Lung (tissue), 12 donors: ENCODE measurements around the gene P3H2. TPM values are rescaled to one million over a fixed set of nuclear protein-coding genes. Genes with fewer than 3 reads are reported as not detected.

Source experiments
- ATAC-seq: fragments of 200-7000 bp; cut with Tn5 transposase; one replicate; pipeline ENCODE4 v1.9.1; 2020; ENCODE audit warnings: moderate number of reproducible peaks; ENCODE audit not compliant: insufficient read depth, low FRiP score
- DNase-seq, 3 donors: peaks; one replicate each; pipeline ENCODE4 v3.0.0-alpha.2; 2013 to 2017
- H3K27ac ChIP-seq, 2 donors: one replicate each; pipeline ENCODE4 v1.5.1; 2013; ENCODE audit warnings: mild to moderate bottlenecking in 2 of 2, moderate library complexity in 2 of 2, control low read depth in 1 of 2, inconsistent platforms in 1 of 2, low read depth in 1 of 2, low read length in 1 of 2
- H3K27me3 ChIP-seq, 3 donors: one replicate each; pipeline ENCODE4 v1.5.1; 2013; ENCODE audit warnings: low read length in 2 of 3; ENCODE audit not compliant: control insufficient read depth in 3 of 3, insufficient read depth in 3 of 3
- H3K36me3 ChIP-seq, 4 donors: one replicate each; pipeline ENCODE4 v1.5.1; 2013; ENCODE audit warnings: low read length in 4 of 4, mild to moderate bottlenecking in 1 of 4, moderate library complexity in 1 of 4; ENCODE audit not compliant: control insufficient read depth in 4 of 4, insufficient read depth in 4 of 4
- H3K4me1 ChIP-seq, 5 donors: one replicate each; pipeline ENCODE4 v1.5.1; 2013; ENCODE audit warnings: low read length in 5 of 5, mild to moderate bottlenecking in 2 of 5, moderate library complexity in 1 of 5; ENCODE audit not compliant: control insufficient read depth in 5 of 5, insufficient read depth in 5 of 5
- H3K4me3 ChIP-seq: one replicate; pipeline ENCODE4 v1.5.1; 2013; ENCODE audit warnings: mild to moderate bottlenecking, control low read depth, moderate library complexity
- H3K9ac ChIP-seq, 2 donors: one replicate each; pipeline ENCODE4 v1.5.1; 2013; ENCODE audit warnings: low read length in 2 of 2, control low read depth in 1 of 2; ENCODE audit not compliant: insufficient read depth in 1 of 2
- H3K9me3 ChIP-seq, 4 donors: one replicate each; pipeline ENCODE4 v1.5.1; 2013; ENCODE audit warnings: low read length in 3 of 4, mild to moderate bottlenecking in 1 of 4, moderate library complexity in 1 of 4; ENCODE audit not compliant: control insufficient read depth in 4 of 4, insufficient read depth in 3 of 4
- CTCF ChIP-seq: IDR thresholded peaks from 2 replicates; pipeline ENCODE4 v1.5.1; 2012; ENCODE audit warnings: mild to moderate bottlenecking; ENCODE audit errors: control extremely low read depth, extremely low read depth
- WGBS, 2 donors: extraction: QIAGEN DNeasy Blood & Tissue Kit; methylation state at CpG; one replicate each; pipeline ENCODE4 v1.1.7; 2013; 5-methylcytosine and 5-hydroxymethylcytosine counted together
- polyA plus RNA-seq, 2 donors: library from polyadenylated mRNA; stranded (reverse); fragments of 200-250 nt; gene quantifications; one replicate each; pipeline ENCODE4 v1.2.1, GENCODE V29; 2013
- total RNA-seq, 2 donors: library from RNA; depleted of rRNA in 1 of 2; stranded (reverse); fragments of >200 nt in 1 of 2; gene quantifications; one replicate each; pipeline ENCODE4 v1.2.1, GENCODE V29; 2014 to 2021
- donor health status: control.
- donor health status: control.
- donor health status: Bipolar disorder and iron deficiency.
- donor health status: healthy.
- donor health status: DM: yes; HTN: yes; CAD: no.

P3H2 gene
- total and polyA plus RNA-seq, 4 donors: 18.6 to 59.9 (median 40.6) TPM

- H3K9me3 ChIP-seq: no peaks in the 10 kb centered on the region
- peaks cover 0 to 14% (median 0%) of the 10 kb centered on the region in 5 donors for H3K4me1 ChIP-seq
- H3K36me3 ChIP-seq: no peaks in the 10 kb centered on the region
- no peak overlapping the region for H3K4me3 ChIP-seq
- no peak overlapping the region for H3K9ac ChIP-seq
- 54 to 80% methylated on average over 5 of the region's 5 CpGs for WGBS, 2 donors
- H3K27ac ChIP-seq: no peak overlapping the region
- no peak for ATAC-seq
- no peak for TF ChIP-seq CTCF
- H3K27me3 ChIP-seq: peaks cover 0 to 5% (median 0%) of the 10 kb centered on the region in 3 donors
- peak; percentile 30 to 77 (median 76) for DNase-seq
These were observed 49.9 kb downstream of the P3H2 start for GRCh38 chr3:190070622-190071347.

GRCh38 chr3:190065204-190065603 lies 55.5 kb downstream of the P3H2 start:
- no peak overlapping the region for H3K4me3 ChIP-seq
- H3K27ac ChIP-seq: no peak overlapping the region
- DNase-seq (no peak), ATAC-seq (no peak)
- H3K4me1 ChIP-seq: peaks cover 0 to under 1% (median 0%) of the 10 kb centered on the region in 5 donors
- H3K9me3 ChIP-seq: no peaks in the 10 kb centered on the region
- H3K27me3 ChIP-seq: peaks cover 0 to 5% (median 0%) of the 10 kb centered on the region in 3 donors
- TF ChIP-seq CTCF: no peak
- 87 to 93% methylated on average over 2 of the region's 2 CpGs for WGBS, 2 donors
- H3K36me3 ChIP-seq: no peaks in the 10 kb centered on the region
- no peak overlapping the region for H3K9ac ChIP-seq

- 78 to 87% methylated on average over 2 of the region's 2 CpGs for WGBS, 2 donors
- DNase-seq (no peak), ATAC-seq (no peak)
- no peak for TF ChIP-seq CTCF
- H3K4me3 ChIP-seq: no peak overlapping the region
- no peaks in the 10 kb centered on the region for H3K4me1 ChIP-seq
- H3K27ac ChIP-seq: peak overlapping the region in 1 of 2 donors; percentile 31
- H3K9me3 ChIP-seq: no peaks in the 10 kb centered on the region
- H3K9ac ChIP-seq: no peak overlapping the region
- H3K36me3 ChIP-seq: no peaks in the 10 kb centered on the region
- peaks cover 0 to 5% (median 0%) of the 10 kb centered on the region in 3 donors for H3K27me3 ChIP-seq
These were observed 56.0 kb downstream of the P3H2 start for GRCh38 chr3:190064659-190065058.
